ENCODE results near the gene LMNA.

DNA sequence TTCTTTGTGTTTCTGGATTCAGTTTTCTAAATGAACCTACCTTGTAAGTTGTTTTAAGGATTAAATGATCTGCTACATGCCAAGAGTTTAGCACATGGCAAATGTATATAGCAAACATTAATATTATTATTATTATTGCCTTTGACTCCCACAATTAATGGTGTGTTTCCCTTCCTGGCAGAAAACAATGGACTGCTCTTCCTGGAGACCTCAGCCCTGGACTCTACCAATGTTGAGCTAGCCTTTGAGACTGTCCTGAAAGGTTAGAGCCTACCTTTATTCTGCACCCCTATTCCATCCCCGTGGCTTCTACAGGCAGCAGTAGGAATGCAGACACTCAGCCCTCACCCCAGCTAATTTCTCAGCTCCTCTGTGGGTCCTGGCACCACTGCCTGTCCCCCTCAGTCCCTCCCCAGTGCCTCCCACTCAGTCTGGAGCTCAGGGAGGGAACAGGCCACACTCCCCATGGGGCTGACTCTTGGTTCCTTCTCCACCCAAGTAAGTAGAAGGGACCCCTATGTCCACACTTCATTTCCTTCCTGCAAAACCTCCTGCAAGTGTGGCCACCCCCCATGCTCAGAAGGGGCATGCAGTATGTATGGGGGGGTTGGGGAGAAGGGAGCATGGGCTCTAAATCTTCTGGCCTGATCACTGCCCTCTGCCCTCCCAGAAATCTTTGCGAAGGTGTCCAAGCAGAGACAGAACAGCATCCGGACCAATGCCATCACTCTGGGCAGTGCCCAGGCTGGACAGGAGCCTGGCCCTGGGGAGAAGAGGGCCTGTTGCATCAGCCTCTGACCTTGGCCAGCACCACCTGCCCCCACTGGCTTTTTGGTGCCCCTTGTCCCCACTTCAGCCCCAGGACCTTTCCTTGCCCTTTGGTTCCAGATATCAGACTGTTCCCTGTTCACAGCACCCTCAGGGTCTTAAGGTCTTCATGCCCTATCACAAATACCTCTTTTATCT lies 44.7 kb upstream of the LMNA start:
- no peak for TF ChIP-seq POLR2A (IDR thresholded peaks at IDR 0.05)
- TF ChIP-seq, protein P1, sequence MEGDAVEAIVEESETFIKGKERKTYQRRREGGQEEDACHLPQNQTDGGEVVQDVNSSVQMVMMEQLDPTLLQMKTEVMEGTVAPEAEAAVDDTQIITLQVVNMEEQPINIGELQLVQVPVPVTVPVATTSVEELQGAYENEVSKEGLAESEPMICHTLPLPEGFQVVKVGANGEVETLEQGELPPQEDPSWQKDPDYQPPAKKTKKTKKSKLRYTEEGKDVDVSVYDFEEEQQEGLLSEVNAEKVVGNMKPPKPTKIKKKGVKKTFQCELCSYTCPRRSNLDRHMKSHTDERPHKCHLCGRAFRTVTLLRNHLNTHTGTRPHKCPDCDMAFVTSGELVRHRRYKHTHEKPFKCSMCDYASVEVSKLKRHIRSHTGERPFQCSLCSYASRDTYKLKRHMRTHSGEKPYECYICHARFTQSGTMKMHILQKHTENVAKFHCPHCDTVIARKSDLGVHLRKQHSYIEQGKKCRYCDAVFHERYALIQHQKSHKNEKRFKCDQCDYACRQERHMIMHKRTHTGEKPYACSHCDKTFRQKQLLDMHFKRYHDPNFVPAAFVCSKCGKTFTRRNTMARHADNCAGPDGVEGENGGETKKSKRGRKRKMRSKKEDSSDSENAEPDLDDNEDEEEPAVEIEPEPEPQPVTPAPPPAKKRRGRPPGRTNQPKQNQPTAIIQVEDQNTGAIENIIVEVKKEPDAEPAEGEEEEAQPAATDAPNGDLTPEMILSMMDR (IDR thresholded peaks at IDR 0.05 in 4 of 5, conservative IDR thresholded peaks at IDR 0.05 in 1 of 5): no peak

Measured in gastrocnemius medialis (tissue), 4 donors.